ENCODE data around the gene FAN1. TPM values are rescaled to one million over a fixed set of nuclear protein-coding genes. Genes with fewer than 3 reads are reported as not detected.

The FAN1 gene
- total and polyA plus RNA-seq, 2 of the 4 experiments (the other 2 are of a cell fraction) = 7.6 to 12.4 TPM

DNA sequence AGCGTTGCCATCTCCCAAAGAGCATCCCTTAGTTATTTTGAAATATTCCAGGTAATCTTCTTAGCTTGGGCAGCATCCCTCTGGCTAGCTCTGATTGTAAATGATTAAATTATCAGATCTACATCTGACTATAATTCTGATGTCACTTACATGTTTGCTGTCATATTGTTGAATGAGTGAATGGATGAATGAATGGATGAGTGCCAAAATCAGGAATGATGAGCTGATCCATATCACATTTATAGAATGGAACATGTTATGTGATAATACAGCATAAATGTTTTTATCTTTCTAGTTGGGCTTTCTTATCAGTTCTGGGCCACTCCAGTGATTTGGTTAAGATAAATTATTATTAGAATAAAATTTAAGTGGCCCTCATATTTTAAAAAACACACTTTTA lies 14.0 kb downstream of the FAN1 start:
- WGBS, 2 experiments (ENCODE audit: extremely low coverage in 2 of 2, insufficient read length in 1 of 2) = no CpG with 5 or more reads among the region's 1 CpG
- H3K27ac ChIP-seq (ENCODE audit: insufficient read depth, low read length) = no peak overlapping the region
- H2BK20ac ChIP-seq (ENCODE audit: low read depth, low read length) = no peak overlapping the region
- no peak overlapping the region for H4K5ac ChIP-seq (ENCODE audit: low read depth, low read length)
- intact Hi-C loops (cut with micrococcal nuclease) = no loop called here
- H3K9me1 ChIP-seq (ENCODE audit: insufficient read depth, low read length) = peaks cover 3% of the 10 kb centered on the region; the same call in 1 of the 2 replicates
- H3K18ac ChIP-seq (ENCODE audit: low read depth, low read length) = no peak overlapping the region
- peaks cover 7% of the 10 kb centered on the region for H3K4me1 ChIP-seq (ENCODE audit: control insufficient read depth, insufficient read depth, low read length)
- H4K8ac ChIP-seq (ENCODE audit: low read depth in 2 of 2, low read length in 2 of 2) = no peak overlapping the region
- no peak overlapping the region for H3K4ac ChIP-seq (ENCODE audit: low read depth, low read length)
- H4K91ac ChIP-seq (ENCODE audit: insufficient read depth, low read depth, low read length) = no peak overlapping the region
- no peaks in the 10 kb centered on the region; a peak in 1 of 4 replicates for H3K79me1 ChIP-seq (ENCODE audit: low read depth in 1 of 2, low read length in 2 of 2)
- ATAC-seq (ENCODE audit: low read depth) = no peak
- BruUV-seq (replicated peaks) = no TSS peak
- H2BK5ac ChIP-seq (ENCODE audit: low read depth, low read length, poor library complexity, severe bottlenecking) = no peak overlapping the region
- ChIA-PET CTCF (interaction anchor here (1.2 kb wide), 1 partner anchor 212 kb away, joined by 3 read pairs; no protein-coding TSS in a partner anchor), POLR2A (ENCODE audit: unreplicated experiment) (no interaction called here)
- H3K4me3 ChIP-seq (ENCODE audit: insufficient read depth, low read depth, low read length) = no peak overlapping the region
- H3K23ac ChIP-seq (ENCODE audit: low read depth, low read length) = no peak overlapping the region
- no peak overlapping the region for H3K14ac ChIP-seq (replicated peaks; ENCODE audit: low read depth, low read length)
- no peak overlapping the region for H2AK5ac ChIP-seq (ENCODE audit: low read depth, low read length)
- H2BK120ac ChIP-seq (ENCODE audit: low read depth, low read length) = no peak overlapping the region
- H3K9me3 ChIP-seq (ENCODE audit: control insufficient read depth, insufficient read depth, low read length) = no peaks in the 10 kb centered on the region
- H3K9ac ChIP-seq (ENCODE audit: low read depth, low read length) = no peak overlapping the region
- in situ Hi-C loops (cut with MboI; ENCODE audit: low sequenced_read_pairs) = no loop called here
- no peak for DNase-seq
- H3K4me2 ChIP-seq (ENCODE audit: low read depth, low read length) = no peak overlapping the region
- dilution Hi-C loops (cut with HindIII; ENCODE audit: low sequenced_read_pairs, unreplicated experiment) = no loop called here
- TF ChIP-seq RFX5 (IDR thresholded peaks at IDR 0.05; ENCODE audit: low read depth, low read length) (no peak), NFE2L2 (IDR thresholded peaks at IDR 0.05; ENCODE audit: low read depth, low read length) (no peak), CHD1 (IDR thresholded peaks at IDR 0.05; ENCODE audit: low read depth, low read length) (no peak), BHLHE40 (IDR thresholded peaks at IDR 0.05; ENCODE audit: low read depth, low read length) (no peak), POLR2A (IDR thresholded peaks at IDR 0.05; ENCODE audit: low read depth, low read length) (no peak), RAD21 (IDR thresholded peaks at IDR 0.05; ENCODE audit: low read length) (no peak), SMC3 (IDR thresholded peaks at IDR 0.05; ENCODE audit: low read depth, low read length) (no peak), FOS (IDR thresholded peaks at IDR 0.05; ENCODE audit: low read depth, low read length) (no peak), CEBPB (IDR thresholded peaks at IDR 0.05; ENCODE audit: low read depth, low read length) (no peak), RCOR1 (IDR thresholded peaks at IDR 0.05; ENCODE audit: insufficient replicate concordance, low read length) (no peak), MAZ (IDR thresholded peaks at IDR 0.05; ENCODE audit: borderline replicate concordance, low read depth, low read length) (no peak), MXI1 (IDR thresholded peaks at IDR 0.05; ENCODE audit: borderline replicate concordance, low read depth, low read length) (no peak), MAFK (IDR thresholded peaks at IDR 0.05; ENCODE audit: low read depth, low read length) (no peak)
- TF ChIP-seq, protein P1, sequence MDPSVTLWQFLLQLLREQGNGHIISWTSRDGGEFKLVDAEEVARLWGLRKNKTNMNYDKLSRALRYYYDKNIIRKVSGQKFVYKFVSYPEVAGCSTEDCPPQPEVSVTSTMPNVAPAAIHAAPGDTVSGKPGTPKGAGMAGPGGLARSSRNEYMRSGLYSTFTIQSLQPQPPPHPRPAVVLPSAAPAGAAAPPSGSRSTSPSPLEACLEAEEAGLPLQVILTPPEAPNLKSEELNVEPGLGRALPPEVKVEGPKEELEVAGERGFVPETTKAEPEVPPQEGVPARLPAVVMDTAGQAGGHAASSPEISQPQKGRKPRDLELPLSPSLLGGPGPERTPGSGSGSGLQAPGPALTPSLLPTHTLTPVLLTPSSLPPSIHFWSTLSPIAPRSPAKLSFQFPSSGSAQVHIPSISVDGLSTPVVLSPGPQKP (IDR thresholded peaks at IDR 0.05; ENCODE audit: borderline replicate concordance, low read depth, low read length) = no peak
- TF ChIP-seq, protein P2, sequence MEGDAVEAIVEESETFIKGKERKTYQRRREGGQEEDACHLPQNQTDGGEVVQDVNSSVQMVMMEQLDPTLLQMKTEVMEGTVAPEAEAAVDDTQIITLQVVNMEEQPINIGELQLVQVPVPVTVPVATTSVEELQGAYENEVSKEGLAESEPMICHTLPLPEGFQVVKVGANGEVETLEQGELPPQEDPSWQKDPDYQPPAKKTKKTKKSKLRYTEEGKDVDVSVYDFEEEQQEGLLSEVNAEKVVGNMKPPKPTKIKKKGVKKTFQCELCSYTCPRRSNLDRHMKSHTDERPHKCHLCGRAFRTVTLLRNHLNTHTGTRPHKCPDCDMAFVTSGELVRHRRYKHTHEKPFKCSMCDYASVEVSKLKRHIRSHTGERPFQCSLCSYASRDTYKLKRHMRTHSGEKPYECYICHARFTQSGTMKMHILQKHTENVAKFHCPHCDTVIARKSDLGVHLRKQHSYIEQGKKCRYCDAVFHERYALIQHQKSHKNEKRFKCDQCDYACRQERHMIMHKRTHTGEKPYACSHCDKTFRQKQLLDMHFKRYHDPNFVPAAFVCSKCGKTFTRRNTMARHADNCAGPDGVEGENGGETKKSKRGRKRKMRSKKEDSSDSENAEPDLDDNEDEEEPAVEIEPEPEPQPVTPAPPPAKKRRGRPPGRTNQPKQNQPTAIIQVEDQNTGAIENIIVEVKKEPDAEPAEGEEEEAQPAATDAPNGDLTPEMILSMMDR (conservative IDR thresholded peaks at IDR 0.05; ENCODE audit: low read depth, low read length) = no peak
- TF ChIP-seq, protein P3, sequence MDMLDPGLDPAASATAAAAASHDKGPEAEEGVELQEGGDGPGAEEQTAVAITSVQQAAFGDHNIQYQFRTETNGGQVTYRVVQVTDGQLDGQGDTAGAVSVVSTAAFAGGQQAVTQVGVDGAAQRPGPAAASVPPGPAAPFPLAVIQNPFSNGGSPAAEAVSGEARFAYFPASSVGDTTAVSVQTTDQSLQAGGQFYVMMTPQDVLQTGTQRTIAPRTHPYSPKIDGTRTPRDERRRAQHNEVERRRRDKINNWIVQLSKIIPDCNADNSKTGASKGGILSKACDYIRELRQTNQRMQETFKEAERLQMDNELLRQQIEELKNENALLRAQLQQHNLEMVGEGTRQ (IDR thresholded peaks at IDR 0.05; ENCODE audit: low read depth, low read length) = no peak
- H3K27me3 ChIP-seq (ENCODE audit: control insufficient read depth, insufficient read depth, low read length) = no peaks in the 10 kb centered on the region
- H2AK9ac ChIP-seq (replicated peaks; ENCODE audit: low read depth, low read length, poor library complexity) = no peak overlapping the region
- H2BK15ac ChIP-seq (ENCODE audit: low read depth, low read length) = no peak overlapping the region
- no peak overlapping the region for H2AFZ ChIP-seq (replicated peaks; ENCODE audit: low read length, poor library complexity)
- H3K56ac ChIP-seq (ENCODE audit: extremely low read depth, insufficient read depth, low read length) = no peak overlapping the region
- no peaks in the 10 kb centered on the region for H4K20me1 ChIP-seq (ENCODE audit: insufficient read depth, low read length)
- peaks cover 24% of the 10 kb centered on the region for H3K36me3 ChIP-seq (ENCODE audit: control insufficient read depth, insufficient read depth, low read length)
